SK-N-SH (cell line): ENCODE results near the gene SINHCAF. TPM values are rescaled to one million over a fixed set of nuclear protein-coding genes. Genes with fewer than 3 reads are reported as not detected.

Experiments
- CTCF ChIA-PET: fragments of 300-600, 350-600 bp; formaldehyde crosslinking; extraction: SDS; loops from one replicate; lab custom pipeline; 2021; lab: Yijun Ruan, JAX
- POLR2A ChIA-PET: fragments of 350-600 bp; sonication (Branson Sonifier 250); formaldehyde crosslinking; extraction: SDS; loops from one replicate; lab custom pipeline; 2020; ENCODE audit warnings: antibody characterized with exemption, inconsistent platforms; lab: Yijun Ruan, JAX
- DNase-seq: peaks from one replicate; pipeline ENCODE4 v3.0.0; 2012
- H2AFZ ChIP-seq: fragments of 200-600 bp; sonication (generic); 2 replicates; pipeline ENCODE4 v1.8.1; 2016; ENCODE audit warnings: antibody characterized with exemption, mild to moderate bottlenecking, low read depth
- H3F3A ChIP-seq: fragments of 200-600 bp; sonication (generic); replicated peaks from 2 replicates; pipeline ENCODE3; 2016; ENCODE audit warnings: antibody characterized with exemption, mild to moderate bottlenecking; ENCODE audit not compliant: insufficient read depth
- H3K27ac ChIP-seq, 2 experiments: fragments of 200-500 bp in 1 of 2; fragments of 200-600 bp in 1 of 2; sonication (Bioruptor generic) in 1 of 2; sonication (generic), shearing (Covaris generic) in 1 of 2; 2 replicates each; pipeline versions ENCODE4 v1.5.1 to v1.6.1; 2014 to 2016; ENCODE audit warnings: low read depth in 2 of 2, inconsistent platforms in 1 of 2, low read length in 1 of 2, mild to moderate bottlenecking in 1 of 2, mixed read lengths in 1 of 2
- H3K27me3 ChIP-seq: fragments of 200-600 bp; sonication (generic), shearing (Covaris generic); 2 replicates; pipeline ENCODE4 v1.6.1; 2016; ENCODE audit warnings: mixed run types; ENCODE audit not compliant: insufficient read depth
- H3K36me3 ChIP-seq, 2 experiments: fragments of 200-500 bp in 1 of 2; fragments of 200-600 bp in 1 of 2; sonication (Bioruptor generic) in 1 of 2; sonication (generic) in 1 of 2; replicated peaks in 1 of 2; 2 replicates each; pipeline versions ENCODE3 to v1.5.1; 2014 to 2016; ENCODE audit warnings: low read length in 1 of 2, mild to moderate bottlenecking in 1 of 2; ENCODE audit not compliant: insufficient read depth in 2 of 2, control insufficient read depth in 1 of 2
- H3K4me1 ChIP-seq, 2 experiments: fragments of 200-500 bp in 1 of 2; fragments of 200-600 bp in 1 of 2; sonication (Bioruptor generic) in 1 of 2; sonication (generic), shearing (Covaris generic) in 1 of 2; 2 replicates each; pipeline versions ENCODE4 v1.5.1 to v1.6.1; 2014 to 2016; ENCODE audit warnings: low read depth in 1 of 2, low read length in 1 of 2, mixed run types in 1 of 2; ENCODE audit not compliant: insufficient read depth in 2 of 2, control insufficient read depth in 1 of 2
- H3K4me2 ChIP-seq: fragments of 200-600 bp; sonication (generic), shearing (Covaris generic); 2 replicates; pipeline ENCODE4 v1.6.1; 2017; ENCODE audit warnings: mixed run types
- H3K4me3 ChIP-seq, 2 experiments: fragments of 200-500 bp in 1 of 2; fragments of 200-600 bp in 1 of 2; sonication (Bioruptor generic) in 1 of 2; sonication (generic), shearing (Covaris generic) in 1 of 2; 2 replicates each; pipeline versions ENCODE4 v1.5.1 to v1.8.1; 2014 to 2016; ENCODE audit warnings: low read depth in 2 of 2, inconsistent platforms in 1 of 2, low read length in 1 of 2, mild to moderate bottlenecking in 1 of 2, mixed read lengths in 1 of 2, moderate library complexity in 1 of 2
- H3K79me2 ChIP-seq: fragments of 200-600 bp; sonication (generic); 2 replicates; pipeline ENCODE4 v1.8.1; 2017; ENCODE audit warnings: mild to moderate bottlenecking; ENCODE audit not compliant: insufficient read depth
- H3K9ac ChIP-seq: fragments of 200-600 bp; sonication (generic); 2 replicates; pipeline ENCODE4 v1.6.1; 2017; ENCODE audit warnings: mixed run types
- H3K9me2 ChIP-seq: fragments of 200-600 bp; sonication (generic); 2 replicates; pipeline ENCODE4 v1.6.1; 2017; ENCODE audit warnings: mixed run types
- H3K9me3 ChIP-seq: fragments of 200-600 bp; sonication (generic); 2 replicates; pipeline ENCODE4 v1.6.1; 2017; ENCODE audit warnings: mixed run types, mild to moderate bottlenecking, moderate library complexity
- H4K20me1 ChIP-seq: fragments of 200-600 bp; sonication (generic); 2 replicates; pipeline ENCODE4 v1.6.1; 2017; ENCODE audit warnings: mild to moderate bottlenecking, mixed run types; ENCODE audit not compliant: insufficient read depth
- CTCF ChIP-seq: fragments of 200-600 bp; sonication (generic); IDR thresholded peaks from 2 replicates; pipeline ENCODE4 v1.6.1; 2017; ENCODE audit warnings: antibody characterized with exemption, mild to moderate bottlenecking, moderate library complexity
- JUND ChIP-seq: IDR thresholded peaks from 2 replicates; pipeline ENCODE4 v1.4.0; 2012
- MXI1 ChIP-seq: IDR thresholded peaks from 2 replicates; pipeline ENCODE4 v1.6.1; 2012; ENCODE audit warnings: mild to moderate bottlenecking, low read depth, low read length, improper control_type of control experiment
- NRF1 ChIP-seq: IDR thresholded peaks from 2 replicates; pipeline ENCODE4 v1.6.1; 2012; ENCODE audit warnings: low read depth, mild to moderate bottlenecking, low read length
- POLR2AphosphoS5 ChIP-seq: IDR thresholded peaks from 2 replicates; pipeline ENCODE4 v1.6.1; 2012; ENCODE audit warnings: low read depth, low read length
- TAF1 ChIP-seq: IDR thresholded peaks from 2 replicates; pipeline ENCODE4 v1.6.1; 2012; ENCODE audit warnings: low read depth, mild to moderate bottlenecking, low read length, moderate library complexity, borderline replicate concordance
- USF1 ChIP-seq: IDR thresholded peaks from 2 replicates; pipeline ENCODE4 v1.4.0; 2012; ENCODE audit warnings: low read depth, borderline replicate concordance
- WGBS: methylation state at CpG from one replicate; pipeline ENCODE4 v1.1.6; 2017; ENCODE audit warnings: low lambda C conversion rate; 5-methylcytosine and 5-hydroxymethylcytosine counted together
- polyA plus RNA-seq, 3 experiments: library from polyadenylated mRNA; depleted of rRNA; stranded (reverse); fragments of >200 nt; gene quantifications; 2 replicates each; pipeline ENCODE4 v1.2.3, GENCODE V29; 2012
- TF ChIP-seq, protein P1 (sequence below): IDR thresholded peaks from 2 replicates; pipeline ENCODE4 v1.4.0; 2012; ENCODE audit warnings: low read depth, borderline replicate concordance

SINHCAF gene
- polyA plus RNA-seq, 1 of the 3 experiments (the other 2 are of a cell fraction), result 22.2 TPM

- TF ChIP-seq, protein P1, sequence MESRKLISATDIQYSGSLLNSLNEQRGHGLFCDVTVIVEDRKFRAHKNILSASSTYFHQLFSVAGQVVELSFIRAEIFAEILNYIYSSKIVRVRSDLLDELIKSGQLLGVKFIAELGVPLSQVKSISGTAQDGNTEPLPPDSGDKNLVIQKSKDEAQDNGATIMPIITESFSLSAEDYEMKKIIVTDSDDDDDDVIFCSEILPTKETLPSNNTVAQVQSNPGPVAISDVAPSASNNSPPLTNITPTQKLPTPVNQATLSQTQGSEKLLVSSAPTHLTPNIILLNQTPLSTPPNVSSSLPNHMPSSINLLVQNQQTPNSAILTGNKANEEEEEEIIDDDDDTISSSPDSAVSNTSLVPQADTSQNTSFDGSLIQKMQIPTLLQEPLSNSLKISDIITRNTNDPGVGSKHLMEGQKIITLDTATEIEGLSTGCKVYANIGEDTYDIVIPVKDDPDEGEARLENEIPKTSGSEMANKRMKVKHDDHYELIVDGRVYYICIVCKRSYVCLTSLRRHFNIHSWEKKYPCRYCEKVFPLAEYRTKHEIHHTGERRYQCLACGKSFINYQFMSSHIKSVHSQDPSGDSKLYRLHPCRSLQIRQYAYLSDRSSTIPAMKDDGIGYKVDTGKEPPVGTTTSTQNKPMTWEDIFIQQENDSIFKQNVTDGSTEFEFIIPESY, result no peak
- no peak for TF ChIP-seq MXI1
Observed at GRCh38 chr12:31297572-31298514, 28.1 kb downstream of the SINHCAF start (continued).

GRCh38 chr12:31289441-31289840 lies 36.5 kb downstream of the SINHCAF start:
- Histone ChIP-seq H3K4me3 (no peak overlapping the region), H2AFZ (no peak overlapping the region), H3K27ac (no peak overlapping the region), H3K4me2 (no peak overlapping the region), H3F3A (no peaks in the 10 kb centered on the region), H3K36me3 (peaks cover 56 to 64% of the 10 kb centered on the region in 2 experiments), H3K4me1 (no peaks in the 10 kb centered on the region; a peak in 1 of 4 replicates), H3K9ac (no peak overlapping the region), H3K9me2 (no peaks in the 10 kb centered on the region), H3K79me2 (peaks cover 30% of the 10 kb centered on the region; the same call in 1 of the 2 replicates), H3K9me3 (no peaks in the 10 kb centered on the region), H3K27me3 (no peaks in the 10 kb centered on the region), H4K20me1 (no peaks in the 10 kb centered on the region)
- CTCF ChIA-PET, result interaction anchor here (0.8 to 6.8 kb wide), 3 partner anchors 9 to 45 kb away, joined by 3 to 41 read pairs (median 5); no protein-coding TSS in a partner anchor
- POLR2A ChIA-PET, result no interaction called here
- WGBS, result 91% methylated on average over 2 of the region's 2 CpGs
- TF ChIP-seq CTCF (no peak), NRF1 (no peak), USF1 (no peak), POLR2AphosphoS5 (no peak), JUND (no peak), TAF1 (no peak)
- no peak for DNase-seq
